Vagina (tissue), 2 donors: Measurements from ENCODE around the gene ITPR3.

Experiments used
- POLR2A ChIP-seq, 2 donors: fragments of 450-650 bp; IDR thresholded peaks; one replicate each; pipeline ENCODE4 v1.6.1; 2017; ENCODE audit warnings: antibody characterized with exemption in 2 of 2, mild to moderate bottlenecking in 2 of 2, moderate library complexity in 2 of 2
- TF ChIP-seq, protein P1 (sequence below), 3 experiments: fragments of 450-650 bp in 2 of 3; fragments of 200-600 bp in 1 of 3; sonication (generic) in 1 of 3; IDR thresholded peaks; one replicate each; pipeline ENCODE4 v1.5.1; 2017 to 2019; ENCODE audit warnings: antibody characterized with exemption in 3 of 3, mild to moderate bottlenecking in 2 of 3, moderate library complexity in 2 of 3

DNA sequence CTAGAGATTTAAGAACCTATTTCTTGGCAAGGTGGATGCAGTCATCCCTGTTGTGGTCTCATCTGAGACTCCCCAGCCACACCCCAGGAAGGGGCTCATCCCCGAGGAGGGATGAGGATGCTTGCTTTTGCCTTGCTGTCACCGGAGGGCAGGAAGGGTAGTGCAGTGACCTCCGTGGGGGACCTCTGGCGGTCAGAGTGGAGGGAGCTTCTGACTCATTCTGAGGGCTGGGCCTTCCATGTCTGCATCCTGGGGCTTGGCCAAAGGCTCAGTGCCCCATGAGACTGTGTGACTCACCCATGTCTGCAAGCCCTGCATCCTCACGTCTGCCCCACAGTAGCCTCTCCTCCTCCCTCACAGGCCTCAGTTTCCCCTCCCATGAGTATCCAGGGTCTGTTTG, 51.7 kb downstream of the ITPR3 start:
- no peak for TF ChIP-seq POLR2A (IDR thresholded peaks at IDR 0.05)
- TF ChIP-seq, protein P1, sequence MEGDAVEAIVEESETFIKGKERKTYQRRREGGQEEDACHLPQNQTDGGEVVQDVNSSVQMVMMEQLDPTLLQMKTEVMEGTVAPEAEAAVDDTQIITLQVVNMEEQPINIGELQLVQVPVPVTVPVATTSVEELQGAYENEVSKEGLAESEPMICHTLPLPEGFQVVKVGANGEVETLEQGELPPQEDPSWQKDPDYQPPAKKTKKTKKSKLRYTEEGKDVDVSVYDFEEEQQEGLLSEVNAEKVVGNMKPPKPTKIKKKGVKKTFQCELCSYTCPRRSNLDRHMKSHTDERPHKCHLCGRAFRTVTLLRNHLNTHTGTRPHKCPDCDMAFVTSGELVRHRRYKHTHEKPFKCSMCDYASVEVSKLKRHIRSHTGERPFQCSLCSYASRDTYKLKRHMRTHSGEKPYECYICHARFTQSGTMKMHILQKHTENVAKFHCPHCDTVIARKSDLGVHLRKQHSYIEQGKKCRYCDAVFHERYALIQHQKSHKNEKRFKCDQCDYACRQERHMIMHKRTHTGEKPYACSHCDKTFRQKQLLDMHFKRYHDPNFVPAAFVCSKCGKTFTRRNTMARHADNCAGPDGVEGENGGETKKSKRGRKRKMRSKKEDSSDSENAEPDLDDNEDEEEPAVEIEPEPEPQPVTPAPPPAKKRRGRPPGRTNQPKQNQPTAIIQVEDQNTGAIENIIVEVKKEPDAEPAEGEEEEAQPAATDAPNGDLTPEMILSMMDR (IDR thresholded peaks at IDR 0.05): peak in 1 of 3 experiments; percentile 24
